GM18520 (cell line): Measurements from ENCODE around the gene HTR4.

Experiments used
- ATAC-seq: cut with Tn5 transposase; IDR thresholded peaks from one replicate; pipeline ENCODE4 v1.9.1; 2021; ENCODE audit not compliant: unreplicated experiment

Gene HTR4

GRCh38 chr5:148665431-148665830 is 11.1 kb upstream of the HTR4 start:
- no peak for ATAC-seq

- no peak for ATAC-seq
Observed at GRCh38 chr5:148663509-148663908, 9.2 kb upstream of the HTR4 start.

GRCh38 chr5:148660346-148660660 is 6.0 kb upstream of the HTR4 start:
- ATAC-seq = no peak

DNA sequence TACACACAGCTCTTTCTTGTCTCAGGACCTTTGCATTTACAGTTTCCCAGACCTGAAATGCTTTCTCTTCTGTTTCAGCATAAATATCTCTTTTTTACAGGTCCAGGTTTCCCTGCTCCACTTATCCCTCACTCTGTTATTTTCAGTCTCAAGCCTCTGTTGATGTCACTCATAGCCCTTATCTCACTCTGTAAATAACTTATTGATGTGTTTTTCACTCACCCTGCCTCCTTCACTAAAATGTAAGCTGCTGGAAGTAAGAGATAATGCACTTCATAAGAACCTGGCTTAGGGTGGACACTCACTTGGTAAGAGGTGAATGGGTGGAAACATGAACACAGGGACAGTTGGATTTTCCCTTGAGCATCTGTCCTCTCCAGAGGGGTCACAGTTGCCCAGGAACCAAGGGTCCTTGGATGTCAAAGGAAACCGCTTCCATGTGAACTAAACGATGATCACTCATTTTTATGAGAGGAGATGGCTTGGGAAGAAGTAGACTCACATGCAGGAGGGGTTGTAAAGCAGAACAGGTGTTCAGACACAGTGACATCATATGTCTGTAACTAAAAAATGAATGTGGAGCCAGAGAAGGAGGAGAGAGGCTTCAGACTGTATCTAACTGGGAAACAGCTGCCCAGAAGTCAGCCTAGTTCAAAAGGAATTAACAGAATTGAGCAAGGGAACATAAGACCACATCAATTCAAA is 5.5 kb upstream of the HTR4 start:
- no peak for ATAC-seq

DNA sequence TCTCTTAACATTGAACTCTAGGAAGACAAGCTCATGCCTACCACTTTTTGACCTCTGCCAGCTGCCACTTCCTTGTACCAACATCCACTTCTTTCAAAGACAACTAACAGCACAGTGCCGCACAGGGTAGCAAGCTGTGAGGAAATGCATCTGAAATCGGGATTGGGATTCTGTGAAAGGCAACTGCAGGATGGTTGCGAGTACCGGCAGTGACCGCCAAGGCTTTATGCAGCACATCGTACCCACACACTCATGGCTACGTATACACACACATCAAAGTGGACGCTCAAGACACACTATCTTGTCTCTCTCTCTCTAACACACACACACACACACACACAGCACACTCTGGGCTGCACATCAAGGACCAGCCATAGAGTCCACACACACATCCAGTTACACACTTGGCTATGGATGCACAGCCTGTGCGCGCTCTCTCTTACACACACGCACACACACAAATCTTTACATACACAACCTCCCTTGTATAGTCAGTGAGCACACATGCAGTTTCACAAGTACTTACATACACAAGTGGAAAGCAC is 964 bp downstream of the HTR4 start:
- no peak for ATAC-seq

- no peak for ATAC-seq
Observed at GRCh38 chr5:148651528-148651927, 2.8 kb downstream of the HTR4 start.

DNA sequence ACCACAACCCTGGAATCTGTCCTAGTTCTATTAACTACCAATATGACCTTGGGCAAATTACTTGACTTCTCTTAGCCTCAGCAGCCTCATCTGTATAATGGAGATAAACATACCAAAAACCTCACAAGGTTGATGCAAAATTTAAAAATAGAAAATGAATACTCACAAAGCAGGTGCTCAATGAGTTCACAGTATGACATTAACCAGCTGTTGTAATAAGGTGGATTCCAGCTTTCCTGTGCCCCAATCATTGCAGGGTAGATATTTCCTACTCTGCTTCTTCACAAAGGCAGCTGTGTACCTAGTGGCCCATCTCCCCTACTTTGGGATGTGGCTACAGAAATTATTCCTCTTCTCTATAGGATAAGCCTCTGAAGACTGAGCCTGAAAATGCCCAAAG is 8.8 kb downstream of the HTR4 start:
- no peak for ATAC-seq

DNA sequence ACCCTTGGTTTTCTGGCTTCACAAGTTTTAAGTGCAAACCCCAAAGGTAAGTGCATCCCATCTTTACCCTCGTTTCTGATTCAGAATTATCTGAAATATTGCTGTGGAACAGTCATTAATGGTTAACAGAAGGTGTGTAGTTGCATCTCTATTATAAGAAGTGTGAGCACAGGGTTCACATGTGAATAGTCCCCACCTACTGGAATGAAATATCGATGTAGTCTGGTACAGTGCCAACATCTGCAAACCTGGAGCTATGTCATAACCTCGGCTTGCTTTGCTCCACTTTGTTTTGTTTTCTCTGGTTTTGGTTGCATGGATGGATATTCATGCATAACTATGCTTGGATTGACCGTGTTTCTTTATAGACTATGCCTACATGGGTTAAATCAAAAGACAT is 12.6 kb downstream of the HTR4 start:
- no peak for ATAC-seq

- ATAC-seq = no peak
Observed at GRCh38 chr5:148640471-148640870, 13.9 kb downstream of the HTR4 start.

GRCh38 chr5:148639081-148639480 is 15.2 kb downstream of the HTR4 start:
- no peak for ATAC-seq

GRCh38 chr5:148636353-148636752 is 18.0 kb downstream of the HTR4 start:
- no peak for ATAC-seq

- ATAC-seq = no peak
Observed at GRCh38 chr5:148635321-148636083, 18.8 kb downstream of the HTR4 start.

DNA sequence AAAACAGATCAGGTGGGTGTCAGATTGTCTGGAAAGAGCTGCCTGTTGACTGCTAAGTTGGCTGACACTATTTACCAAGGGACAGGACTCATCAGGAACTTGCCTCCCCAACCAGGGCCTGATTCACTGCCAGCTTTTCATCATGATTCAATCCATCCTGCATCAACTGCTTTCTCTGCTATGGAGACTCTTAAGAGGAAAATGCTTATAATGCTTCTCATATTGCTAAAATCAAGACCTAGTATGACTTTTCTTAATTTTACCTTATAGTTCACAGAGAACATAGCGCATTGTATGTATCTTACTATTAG is 21.3 kb downstream of the HTR4 start:
- ATAC-seq = no peak

GRCh38 chr5:148632255-148633066 is 21.9 kb downstream of the HTR4 start:
- no peak for ATAC-seq

DNA sequence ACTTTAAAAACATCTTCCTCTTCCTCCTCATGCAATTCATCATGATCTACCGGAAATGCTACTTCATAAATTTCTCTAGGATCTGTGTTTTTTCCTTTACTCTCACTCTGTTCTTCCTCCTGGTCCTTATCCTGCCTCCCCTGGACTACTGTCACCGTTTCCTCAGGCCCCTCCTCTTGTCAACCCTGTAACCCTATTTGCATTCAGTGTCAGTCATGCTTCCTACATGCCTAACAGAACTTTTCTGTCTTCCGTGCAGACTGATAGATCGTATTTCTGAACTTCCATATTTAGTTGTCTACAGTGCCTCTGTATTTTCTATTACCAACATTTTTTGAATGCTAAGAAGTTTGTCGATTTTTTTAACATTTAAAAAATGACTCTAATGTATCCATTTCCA is 27.3 kb downstream of the HTR4 start:
- ATAC-seq = no peak

DNA sequence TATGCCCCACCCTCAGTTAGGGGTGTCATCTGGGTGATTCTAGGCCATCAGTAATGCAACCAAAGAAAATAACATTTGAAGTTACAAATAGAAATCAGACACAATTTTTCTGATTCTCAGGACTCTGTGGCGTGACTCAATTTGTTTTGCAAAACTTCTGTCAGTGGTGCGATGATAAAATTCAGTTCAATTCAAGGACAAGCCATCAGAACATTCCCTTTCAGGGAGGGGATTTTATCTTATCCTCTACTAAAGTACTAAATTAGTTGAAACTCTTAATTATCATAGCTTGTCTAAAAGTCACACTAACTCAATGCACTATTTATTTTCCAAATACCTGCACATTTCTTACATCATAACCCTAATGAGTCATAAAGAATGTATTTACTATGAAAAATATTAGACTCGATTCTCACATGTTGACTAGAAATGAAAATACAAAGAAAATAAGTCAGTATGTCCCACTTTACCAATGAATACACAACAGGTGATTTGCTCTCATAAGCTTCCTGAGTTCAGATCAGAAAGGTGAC is 28.2 kb downstream of the HTR4 start:
- no peak for ATAC-seq

DNA sequence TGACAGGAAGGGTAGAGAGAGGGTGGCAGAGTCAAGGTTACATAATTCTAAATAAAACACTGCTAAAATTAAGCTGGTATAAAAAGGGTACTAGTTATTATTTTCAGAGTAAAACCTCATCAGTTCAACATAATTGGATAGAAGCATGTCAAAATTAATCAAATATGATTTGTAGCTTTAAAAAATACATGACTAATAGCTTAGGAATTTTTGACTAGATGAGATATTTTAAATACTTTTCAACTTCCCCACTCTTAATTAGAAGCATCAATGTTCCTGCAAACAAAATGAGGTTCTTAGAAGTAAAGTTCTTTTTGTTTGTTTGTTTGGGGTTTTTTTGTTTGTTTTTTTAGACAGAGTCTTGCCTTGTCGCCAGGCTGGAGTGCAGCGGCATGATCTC is 29.1 kb downstream of the HTR4 start:
- ATAC-seq = no peak

- no peak for ATAC-seq
Observed at GRCh38 chr5:148623741-148624140, 30.6 kb downstream of the HTR4 start.

GRCh38 chr5:148623101-148623500 is 31.2 kb downstream of the HTR4 start:
- ATAC-seq = no peak

- ATAC-seq = peak; percentile 59
Observed at GRCh38 chr5:148620696-148621095, 33.6 kb downstream of the HTR4 start.

DNA sequence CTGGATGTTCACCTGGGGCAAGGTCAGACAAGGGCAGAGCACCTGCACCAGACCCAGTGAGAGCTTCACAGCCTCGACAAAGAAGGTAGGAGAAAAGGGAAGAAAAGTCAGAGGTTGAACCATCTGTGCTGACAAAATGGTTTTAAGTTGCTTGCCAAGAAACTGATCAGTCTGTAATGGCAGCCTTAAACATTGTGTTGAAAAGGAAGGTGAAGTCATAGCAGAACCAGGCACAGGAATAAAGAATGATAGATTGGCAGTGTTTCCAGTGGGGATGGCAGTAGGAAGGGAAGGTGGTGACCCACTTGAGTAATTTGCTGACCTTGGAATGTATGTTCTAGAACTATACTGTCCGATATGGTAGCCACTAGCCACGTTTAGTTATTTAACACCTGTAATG is 34.2 kb downstream of the HTR4 start:
- ATAC-seq = no peak

- ATAC-seq = no peak
Observed at GRCh38 chr5:148619484-148619883, 34.8 kb downstream of the HTR4 start.
